ENCODE measurements around the gene DLG2.

DLG2 gene

GRCh38 chr11:83639995-83640758 lies 1987.0 kb downstream of the DLG2 start:
- H3K36me3 ChIP-seq, result no peaks in the 10 kb centered on the region
- H3K27me3 ChIP-seq, result no peaks in the 10 kb centered on the region
- H3K27ac ChIP-seq, result no peak overlapping the region
- TF ChIP-seq CTCF (IDR thresholded peaks at IDR 0.05), result no peak
- no peaks in the 10 kb centered on the region for H3K9me3 ChIP-seq
- no peaks in the 10 kb centered on the region for H3K4me1 ChIP-seq (ENCODE audit: control insufficient read depth in 1 of 2, insufficient read depth in 1 of 2, low read depth in 1 of 2, low read length in 1 of 2)
- no peak overlapping the region for H3K4me3 ChIP-seq (ENCODE audit: low read depth in 1 of 2, low read length in 1 of 2)

GRCh38 chr11:83635166-83635565 lies 1992.0 kb downstream of the DLG2 start:
- H3K4me3 ChIP-seq (ENCODE audit: low read depth in 1 of 2, low read length in 1 of 2), result no peak overlapping the region
- no peaks in the 10 kb centered on the region for H3K36me3 ChIP-seq
- no peak overlapping the region for H3K27ac ChIP-seq
- no peaks in the 10 kb centered on the region for H3K9me3 ChIP-seq
- TF ChIP-seq CTCF (IDR thresholded peaks at IDR 0.05), result no peak
- no peaks in the 10 kb centered on the region for H3K27me3 ChIP-seq
- no peaks in the 10 kb centered on the region for H3K4me1 ChIP-seq (ENCODE audit: control insufficient read depth in 1 of 2, insufficient read depth in 1 of 2, low read depth in 1 of 2, low read length in 1 of 2)

- H3K9me3 ChIP-seq, result no peaks in the 10 kb centered on the region
- no peak for TF ChIP-seq CTCF (IDR thresholded peaks at IDR 0.05)
- H3K36me3 ChIP-seq, result no peaks in the 10 kb centered on the region
- H3K4me1 ChIP-seq (ENCODE audit: control insufficient read depth in 1 of 2, insufficient read depth in 1 of 2, low read depth in 1 of 2, low read length in 1 of 2), result no peaks in the 10 kb centered on the region
- no peak overlapping the region for H3K4me3 ChIP-seq (ENCODE audit: low read depth in 1 of 2, low read length in 1 of 2)
- H3K27ac ChIP-seq, result no peak overlapping the region
- H3K27me3 ChIP-seq, result no peaks in the 10 kb centered on the region
Observed at GRCh38 chr11:83630211-83630610, 1996.9 kb downstream of the DLG2 start.

GRCh38 chr11:83629775-83630174 lies 1997.4 kb downstream of the DLG2 start:
- Histone ChIP-seq H3K4me1 (ENCODE audit: control insufficient read depth in 1 of 2, insufficient read depth in 1 of 2, low read depth in 1 of 2, low read length in 1 of 2) (no peaks in the 10 kb centered on the region), H3K4me3 (ENCODE audit: low read depth in 1 of 2, low read length in 1 of 2) (no peak overlapping the region), H3K36me3 (no peaks in the 10 kb centered on the region), H3K27me3 (no peaks in the 10 kb centered on the region), H3K9me3 (no peaks in the 10 kb centered on the region), H3K27ac (no peak overlapping the region)
- TF ChIP-seq CTCF (IDR thresholded peaks at IDR 0.05), result no peak

- no peak for TF ChIP-seq CTCF (IDR thresholded peaks at IDR 0.05)
- no peak overlapping the region for H3K27ac ChIP-seq
- H3K36me3 ChIP-seq, result no peaks in the 10 kb centered on the region
- H3K4me1 ChIP-seq (ENCODE audit: control insufficient read depth in 1 of 2, insufficient read depth in 1 of 2, low read depth in 1 of 2, low read length in 1 of 2), result no peaks in the 10 kb centered on the region
- H3K27me3 ChIP-seq, result no peaks in the 10 kb centered on the region
- no peaks in the 10 kb centered on the region for H3K9me3 ChIP-seq
- H3K4me3 ChIP-seq (ENCODE audit: low read depth in 1 of 2, low read length in 1 of 2), result no peak overlapping the region
Observed at GRCh38 chr11:83628622-83629355, 1998.4 kb downstream of the DLG2 start.

Measured in neutrophil (primary cell).